GM13976 (cell line): ENCODE results near the gene GNL3.
A peak's percentile ranks its signal among the peaks of the same experiment; 100 is the strongest.
"Not testable (repeated sequence)": the region's sequence is repeated elsewhere in the genome, so short reads cannot be mapped to it uniquely, and the experiment has no call there.

Experiments used
- DNase-seq: peaks from one replicate; pipeline ENCODE4 v3.0.0; 2012; ENCODE audit warnings: low spot score
- CTCF ChIP-seq: IDR thresholded peaks from 2 replicates; pipeline ENCODE4 v1.5.1; 2012; ENCODE audit warnings: borderline replicate concordance, mild to moderate bottlenecking; ENCODE audit not compliant: insufficient read depth; ENCODE audit errors: extremely low read depth, missing control alignments, control extremely low read depth
- in situ Hi-C: fragments of 300-500 bp; cut with MboI; formaldehyde crosslinking; loops from one replicate; pipeline ENCODE4 v1.12.0; 2022; ENCODE audit warnings: low sequenced_read_pairs, mixed read lengths, inconsistent platforms; ENCODE audit not compliant: unreplicated experiment

The GNL3 gene

GRCh38 chr3:52651592-52651991, 34.2 kb upstream of the GNL3 start:
- no peak for TF ChIP-seq CTCF
- in situ Hi-C loops = no loop called here
- DNase-seq = no peak

GRCh38 chr3:52655895-52656294, 29.9 kb upstream of the GNL3 start:
- no peak for TF ChIP-seq CTCF
- DNase-seq = no peak
- in situ Hi-C loops = no loop called here

- in situ Hi-C loops = no loop called here
- no peak for TF ChIP-seq CTCF
- DNase-seq = no peak
These were observed 25.8 kb upstream of the GNL3 start for GRCh38 chr3:52660046-52660445.

- DNase-seq = no peak
- in situ Hi-C loops = no loop called here
- no peak for TF ChIP-seq CTCF
These were observed 22.7 kb upstream of the GNL3 start for GRCh38 chr3:52663098-52663497.

GRCh38 chr3:52670621-52671521, 15.0 kb upstream of the GNL3 start:
- DNase-seq = peak; percentile 30
- no peak for TF ChIP-seq CTCF
- in situ Hi-C loops = no loop called here

- in situ Hi-C loops = no loop called here
- no peak for TF ChIP-seq CTCF
- no peak for DNase-seq
These were observed 14.2 kb upstream of the GNL3 start for GRCh38 chr3:52671676-52672075.

GRCh38 chr3:52676201-52676600, 9.6 kb upstream of the GNL3 start:
- in situ Hi-C loops, DNase-seq: not testable (repeated sequence)
